Fibroblast of upper back skin (primary cell): ENCODE measurements around the gene PHACTR1.
A peak's percentile ranks its signal among the peaks of the same experiment; 100 is the strongest.

Experiments used
- DNase-seq: peaks from one replicate; pipeline ENCODE4 v3.0.0-alpha.2; 2013

Gene PHACTR1

GRCh38 chr6:13001927-13002326 lies 285.4 kb downstream of the PHACTR1 start:
- DNase-seq: no peak

DNA sequence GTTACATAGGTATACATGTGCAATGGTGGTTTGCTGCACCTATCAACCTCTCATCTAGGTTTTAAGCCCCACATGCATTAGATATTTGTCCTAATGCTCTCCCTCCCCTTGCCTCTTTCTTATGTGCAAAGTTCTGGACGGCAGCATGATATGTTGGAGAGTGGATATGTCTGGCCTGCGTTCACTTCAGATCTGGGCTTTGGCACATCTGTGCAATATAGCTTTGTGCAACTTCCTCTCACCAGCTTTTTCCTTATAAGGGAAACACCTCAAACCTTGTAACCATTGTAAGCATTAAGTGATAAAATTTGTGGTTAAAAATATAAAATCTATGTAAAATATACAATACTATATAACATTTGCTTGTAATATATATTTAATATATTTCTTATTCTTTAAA lies 288.0 kb downstream of the PHACTR1 start:
- no peak for DNase-seq

DNA sequence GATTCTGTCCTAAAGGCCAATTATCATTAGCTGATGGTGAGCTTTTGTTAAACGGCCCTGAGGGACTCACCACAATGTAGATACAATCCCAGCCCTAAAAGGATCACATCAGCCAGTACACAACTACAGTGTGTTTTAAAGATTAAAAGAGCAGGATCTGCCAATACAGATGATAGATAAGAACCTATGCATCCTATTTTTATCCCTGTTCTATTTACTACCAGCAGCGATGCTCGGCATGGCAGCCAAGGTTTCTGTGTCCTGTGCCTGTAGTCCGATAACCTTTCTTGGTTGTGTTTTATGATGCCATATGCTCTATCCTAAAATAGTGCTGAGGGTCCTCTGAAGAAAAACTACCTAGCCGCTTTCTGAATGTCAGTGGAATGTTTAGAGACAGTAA lies 289.4 kb downstream of the PHACTR1 start:
- DNase-seq: no peak

- DNase-seq: peak; percentile 10
Measured at GRCh38 chr6:13006578-13007300, 290.2 kb downstream of the PHACTR1 start.

GRCh38 chr6:13007744-13008143 lies 291.2 kb downstream of the PHACTR1 start:
- DNase-seq: no peak

- no peak for DNase-seq
Measured at GRCh38 chr6:13009031-13009430, 292.5 kb downstream of the PHACTR1 start.

DNA sequence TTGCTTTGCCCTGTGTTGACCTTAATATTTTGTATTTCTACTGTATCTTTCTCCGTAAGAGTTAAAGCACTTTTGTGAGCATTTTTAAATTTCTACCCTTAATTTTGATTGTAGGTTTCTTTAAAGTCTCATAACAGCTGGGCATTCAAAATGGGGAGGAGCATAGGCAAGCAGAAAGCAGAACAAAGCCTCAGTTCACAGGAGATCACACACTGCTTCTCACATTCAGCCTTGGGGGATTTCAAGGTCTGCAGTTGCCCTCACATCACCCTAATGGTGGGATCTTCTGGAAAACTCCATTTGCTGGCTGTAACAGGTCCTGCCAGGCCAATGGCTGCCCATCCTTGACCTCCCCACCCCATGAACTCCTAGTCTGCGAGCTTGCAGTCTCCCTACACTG lies 292.9 kb downstream of the PHACTR1 start:
- no peak for DNase-seq

- no peak for DNase-seq
Measured at GRCh38 chr6:13011612-13012146, 295.1 kb downstream of the PHACTR1 start.

GRCh38 chr6:13012296-13012695 lies 295.7 kb downstream of the PHACTR1 start:
- no peak for DNase-seq

DNA sequence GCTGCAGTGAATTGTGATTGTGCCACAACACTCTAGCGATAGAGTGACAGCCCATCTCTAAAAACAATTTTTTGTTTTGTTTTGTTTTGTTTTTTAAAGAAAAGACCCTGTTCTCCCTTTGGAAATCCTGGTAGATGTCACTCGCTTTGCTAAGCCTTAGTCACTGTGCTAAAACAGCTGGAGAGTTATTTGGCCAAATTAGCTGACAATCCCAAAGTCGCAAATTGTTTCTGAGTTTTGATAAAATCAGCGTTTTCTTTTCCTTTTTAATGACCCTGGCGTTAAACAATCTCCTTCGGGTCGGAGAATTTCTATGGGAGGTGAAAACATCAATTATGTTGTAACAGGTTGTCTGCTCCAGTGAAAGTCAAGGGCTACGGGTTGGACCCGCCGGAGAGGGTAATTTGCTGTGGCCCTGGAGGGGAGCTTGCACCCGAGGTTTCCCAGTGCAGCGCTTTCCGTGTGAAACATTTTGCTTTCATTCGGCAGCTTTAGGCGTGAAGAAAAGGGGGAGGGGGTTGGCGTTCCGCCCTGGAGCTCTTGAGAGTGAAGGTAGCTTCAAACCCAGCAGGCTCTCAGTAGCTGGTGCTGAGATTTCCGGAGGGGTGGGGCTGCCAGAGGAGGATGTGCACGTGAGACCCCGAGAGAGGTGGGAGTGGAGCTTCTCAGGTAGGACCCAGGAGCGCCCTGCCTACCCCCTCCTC lies 296.6 kb downstream of the PHACTR1 start:
- no peak for DNase-seq

DNA sequence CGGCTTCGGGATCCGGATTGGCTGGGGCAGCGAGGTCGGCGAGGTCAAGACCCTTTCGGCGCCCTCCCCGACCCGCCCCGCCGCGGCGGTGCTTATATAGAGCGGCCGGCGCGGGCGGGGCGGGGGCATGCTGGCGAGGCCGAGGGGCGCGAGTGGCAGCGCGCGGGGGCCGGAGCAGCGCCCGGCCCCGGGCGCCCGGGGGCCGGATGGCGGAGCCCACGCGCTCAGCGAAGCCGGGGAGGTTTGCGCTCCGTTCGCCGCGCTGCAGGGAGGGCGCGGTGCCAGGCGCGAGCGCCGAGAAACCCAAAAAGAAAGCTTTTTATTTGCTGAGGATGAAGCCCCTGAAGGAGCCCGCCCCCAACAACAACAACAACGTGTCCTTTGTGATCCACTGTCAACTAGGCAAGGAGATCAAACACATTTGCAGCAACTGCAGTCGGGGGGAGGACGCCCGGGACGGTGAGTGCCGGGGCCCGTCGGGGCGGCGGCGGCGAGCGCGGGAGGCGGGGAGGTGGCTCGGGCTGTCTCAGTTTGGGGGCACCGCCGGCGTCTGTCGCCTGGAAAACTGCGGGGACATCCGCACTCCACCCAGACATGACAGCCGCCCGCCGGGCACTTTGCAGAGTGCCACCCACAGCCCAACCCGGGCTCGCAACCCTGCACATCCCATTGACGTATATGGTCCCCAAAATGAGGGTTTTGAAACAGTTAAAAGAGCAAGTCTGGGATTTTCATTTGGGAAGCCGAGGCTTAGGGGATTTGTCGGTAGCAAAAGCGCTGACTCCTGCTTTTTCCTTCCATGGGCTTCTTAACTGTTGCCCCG lies 297.3 kb downstream of the PHACTR1 start:
- no peak for DNase-seq

GRCh38 chr6:13014504-13015378 lies 298.2 kb downstream of the PHACTR1 start:
- DNase-seq: no peak

- DNase-seq: no peak
Measured at GRCh38 chr6:13015379-13015681, 298.8 kb downstream of the PHACTR1 start.

DNA sequence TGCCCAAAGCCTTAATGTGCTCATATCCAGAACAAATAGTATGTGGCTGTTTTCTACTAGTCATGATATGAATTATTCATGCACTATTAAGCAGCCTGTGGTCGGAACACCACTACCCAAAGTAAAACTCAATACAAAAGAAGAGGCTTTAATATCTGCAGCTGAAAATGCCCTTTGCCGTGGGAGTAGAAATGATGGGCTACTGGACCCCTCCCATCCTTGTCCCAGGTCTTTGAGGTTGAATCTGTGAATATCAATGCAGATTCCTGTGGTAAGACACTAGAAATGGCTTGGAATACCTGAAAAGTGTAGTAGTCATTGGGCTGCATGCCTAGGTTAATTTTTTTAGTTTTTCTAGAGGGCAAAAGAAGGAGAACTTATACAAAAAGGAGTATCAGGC lies 308.0 kb downstream of the PHACTR1 start:
- DNase-seq: no peak

DNA sequence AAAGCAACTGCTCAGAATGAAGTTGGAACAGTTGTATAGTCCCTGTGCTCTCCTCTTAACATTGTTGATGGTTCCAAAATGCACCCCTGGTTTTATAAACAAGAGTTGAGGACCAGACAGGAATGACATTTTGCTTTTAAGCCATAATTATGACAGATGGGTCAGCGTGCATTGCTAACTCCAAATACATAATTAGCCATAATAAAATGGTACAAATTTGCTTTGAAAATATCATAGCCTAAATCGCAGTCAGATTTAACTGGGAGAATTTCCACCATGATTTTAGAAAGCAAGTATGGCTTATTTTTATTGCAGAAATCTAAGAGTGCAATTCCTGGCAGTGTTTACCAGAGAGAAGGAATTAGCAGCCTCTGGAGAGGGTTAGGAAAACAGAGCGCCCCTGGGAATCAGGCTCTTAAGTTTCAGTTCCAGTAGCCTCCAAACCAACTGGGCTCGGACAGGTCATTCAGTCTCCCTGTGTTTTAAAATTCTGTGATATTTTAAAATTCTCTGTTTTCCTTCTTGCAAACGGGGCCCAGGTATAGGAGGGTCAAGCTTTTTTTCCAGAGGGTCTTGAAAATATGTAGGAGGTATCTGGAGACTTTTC lies 309.4 kb downstream of the PHACTR1 start:
- no peak for DNase-seq

- no peak for DNase-seq
Measured at GRCh38 chr6:13026557-13026956, 310.0 kb downstream of the PHACTR1 start.

DNA sequence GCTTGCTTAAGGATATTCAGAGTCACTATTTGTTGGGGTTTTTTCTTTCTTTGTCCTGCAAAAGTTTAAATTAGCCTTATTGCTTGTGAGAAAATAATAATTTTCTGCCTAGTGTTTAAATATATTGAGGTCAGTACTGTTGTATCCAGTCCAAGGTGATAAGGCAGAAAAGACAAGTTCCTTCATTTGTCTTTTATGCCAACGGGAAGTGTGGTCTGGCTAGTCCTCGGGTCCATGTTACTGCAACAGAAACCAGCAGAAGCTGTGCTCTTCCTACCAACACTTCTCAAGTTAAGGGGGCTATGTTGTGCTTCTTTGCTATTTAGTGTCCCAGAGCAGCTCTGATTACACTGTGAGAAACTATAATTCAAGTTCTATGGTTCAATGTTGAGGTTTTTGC lies 310.6 kb downstream of the PHACTR1 start:
- DNase-seq: no peak

GRCh38 chr6:13030396-13030795 lies 313.8 kb downstream of the PHACTR1 start:
- DNase-seq: peak; percentile 18

DNA sequence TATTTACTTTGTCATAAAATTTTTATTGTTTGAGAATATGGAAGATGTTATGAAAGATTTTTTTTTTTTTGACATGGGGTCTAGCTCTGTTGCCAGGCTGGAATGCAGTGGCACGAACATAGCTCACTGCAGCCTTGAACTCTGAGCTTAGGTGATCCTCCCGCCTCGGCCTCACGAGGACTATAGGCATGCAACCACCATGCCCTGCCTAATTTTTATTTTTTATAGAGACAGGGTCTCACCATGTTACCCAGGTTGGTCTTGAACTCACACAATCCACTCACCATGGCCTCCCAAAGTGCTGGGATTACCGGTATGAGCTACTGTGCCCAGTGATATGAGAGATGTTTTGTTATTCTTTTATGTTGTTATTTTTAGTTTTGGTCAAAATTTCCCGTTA lies 316.0 kb downstream of the PHACTR1 start:
- DNase-seq: no peak

DNA sequence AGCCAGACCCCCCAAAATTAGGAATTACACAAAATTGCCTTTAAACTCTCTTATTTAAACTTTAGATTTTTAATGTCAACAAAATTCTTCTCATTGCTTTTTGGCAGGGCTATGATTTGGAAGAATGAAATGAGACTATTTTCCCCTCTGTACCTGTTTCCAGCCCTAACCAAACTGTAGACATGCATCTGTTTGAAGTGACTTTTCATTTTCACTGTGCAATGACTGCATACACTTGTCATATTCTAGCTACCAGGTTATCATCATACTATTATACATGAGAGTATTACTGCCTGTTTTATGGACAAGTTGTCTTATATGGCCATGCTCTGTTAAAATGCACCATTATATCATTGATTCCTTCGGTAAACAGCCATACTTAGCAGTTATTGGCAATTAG lies 316.6 kb downstream of the PHACTR1 start:
- DNase-seq: no peak

GRCh38 chr6:13034316-13034715 lies 317.7 kb downstream of the PHACTR1 start:
- DNase-seq: no peak

GRCh38 chr6:13035606-13036005 lies 319.0 kb downstream of the PHACTR1 start:
- no peak for DNase-seq
